GM19397 (cell line): Measurements from ENCODE around the gene KRT6A.

Source experiments
- ATAC-seq: cut with Tn5 transposase; IDR thresholded peaks from one replicate; pipeline ENCODE4 v1.9.1; 2021; ENCODE audit warnings: mild to moderate bottlenecking, moderate library complexity; ENCODE audit not compliant: unreplicated experiment

Gene KRT6A

DNA sequence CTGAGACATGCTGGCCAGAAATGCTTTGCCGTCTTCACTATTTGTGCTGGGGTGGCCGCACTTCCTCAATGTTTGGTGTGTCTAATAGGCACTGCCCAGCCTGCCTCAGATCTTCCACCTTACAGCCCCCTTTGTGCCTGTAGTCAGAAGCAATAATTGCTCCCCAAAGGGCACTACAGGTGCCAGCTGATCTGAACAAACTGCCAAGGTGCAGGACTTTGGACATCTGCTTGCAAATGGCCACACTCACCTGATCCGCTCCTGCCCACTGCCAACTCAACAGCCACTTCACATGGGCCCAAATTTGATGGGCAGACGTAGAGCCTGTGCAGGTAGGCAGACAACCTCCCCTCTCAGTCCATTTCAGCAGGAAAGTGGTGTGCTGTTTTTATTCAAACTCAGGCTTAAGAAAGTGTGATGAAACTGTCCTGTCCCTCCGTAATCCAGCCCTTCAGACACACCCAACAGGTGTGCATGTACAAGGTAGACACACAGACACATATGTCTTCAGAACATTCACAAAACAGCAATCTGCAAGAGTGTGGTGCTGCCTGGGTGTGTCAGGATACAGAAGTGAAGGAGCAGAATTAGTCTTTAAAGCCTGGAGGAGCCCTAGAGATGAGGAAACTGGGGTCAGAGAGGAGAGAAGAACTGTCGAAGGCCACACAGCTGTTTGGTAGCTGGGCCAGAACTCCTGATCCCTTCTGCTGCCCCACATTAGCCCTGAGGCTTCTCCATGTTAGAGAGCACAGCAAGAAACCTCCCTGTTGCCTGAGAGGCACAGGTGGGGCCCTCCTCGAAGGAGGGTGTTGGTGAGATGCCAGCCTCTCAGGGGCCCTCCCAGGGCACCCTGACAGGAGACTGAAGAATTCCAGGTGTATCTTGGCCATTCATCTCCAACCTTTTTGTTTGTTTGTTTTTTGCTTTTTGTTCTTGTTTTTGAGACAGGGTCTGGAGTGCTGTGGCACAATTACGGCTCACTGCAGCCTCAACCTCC is 54.5 kb downstream of the KRT6A start:
- no peak for ATAC-seq

DNA sequence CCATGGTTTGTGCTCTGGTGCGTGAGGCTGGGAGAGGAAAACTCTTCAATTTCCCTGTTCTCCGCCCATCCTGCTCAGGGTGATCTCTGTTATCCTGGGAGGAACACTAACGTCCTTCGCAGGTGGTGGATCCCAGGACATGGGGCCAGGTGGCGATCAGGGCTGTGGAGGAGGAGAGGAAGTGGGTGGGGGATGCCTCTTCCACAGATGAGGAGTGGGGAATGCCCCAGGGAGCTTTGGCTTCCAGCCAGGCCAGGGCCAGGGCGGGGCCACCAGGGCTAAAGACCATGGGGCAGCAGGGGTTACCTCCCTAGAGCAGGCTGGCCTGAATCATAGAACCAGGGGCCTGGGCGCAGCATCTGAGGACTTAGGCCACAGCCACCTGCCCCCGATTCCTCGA is 55.5 kb downstream of the KRT6A start:
- no peak for ATAC-seq
